IMR-90 (cell line): ENCODE measurements around the gene ARHGAP31.

Source experiments
- CHD1 ChIP-seq: IDR thresholded peaks from 2 replicates; pipeline ENCODE4 v1.6.1; 2012; ENCODE audit warnings: low read depth, low read length, improper control_type of control experiment
- CTCF ChIP-seq: conservative IDR thresholded peaks from 2 replicates; pipeline ENCODE4 v1.5.1; 2012; ENCODE audit warnings: mild to moderate bottlenecking, low read depth, low read length, improper control_type of control experiment
- FOS ChIP-seq: fragments of 150-350 bp; IDR thresholded peaks from 2 replicates; pipeline ENCODE4 v1.6.1; 2016; ENCODE audit warnings: low read depth, low read length
- POLR2A ChIP-seq: IDR thresholded peaks from 2 replicates; pipeline ENCODE4 v1.6.1; 2012; ENCODE audit warnings: mild to moderate bottlenecking, low read depth, low read length
- RAD21 ChIP-seq: IDR thresholded peaks from 2 replicates; pipeline ENCODE4 v1.6.1; 2012; ENCODE audit warnings: low read length, improper control_type of control experiment

GRCh38 chr3:119401069-119401468 is 106.9 kb downstream of the ARHGAP31 start:
- no peak for TF ChIP-seq FOS
- TF ChIP-seq RAD21, result no peak
- no peak for TF ChIP-seq CTCF
- TF ChIP-seq POLR2A, result no peak
- no peak for TF ChIP-seq CHD1
